ENCODE data around the gene CNTNAP2. TPM values are rescaled to one million over a fixed set of nuclear protein-coding genes. Genes with fewer than 3 reads are reported as not detected.

Gene CNTNAP2
- total and polyA plus RNA-seq, 2 of the 4 experiments (the other 2 are of a cell fraction) = not detected

DNA sequence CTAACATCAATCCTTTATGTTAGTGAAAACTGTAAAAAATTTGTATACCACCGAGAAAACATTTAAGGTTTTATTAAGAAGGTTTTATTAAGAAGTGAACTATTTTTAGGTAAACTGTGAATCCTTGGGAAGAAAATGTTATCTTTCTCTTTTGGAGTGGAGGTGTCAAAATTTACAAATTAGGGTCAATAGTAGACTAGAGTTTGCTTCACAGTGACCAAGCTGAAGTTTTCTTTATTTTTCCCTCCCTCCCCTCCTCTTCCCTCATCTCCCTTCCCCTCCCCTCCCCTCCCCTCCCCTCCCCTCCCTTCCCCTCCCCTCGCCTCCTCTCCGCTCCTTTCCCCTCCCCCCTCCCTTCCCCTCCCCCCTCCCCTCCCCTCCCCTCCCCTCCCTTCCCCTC lies 168.8 kb downstream of the CNTNAP2 start:
- Histone ChIP-seq H3K56ac (ENCODE audit: extremely low read depth, insufficient read depth, low read length) (no peak overlapping the region), H2BK120ac (ENCODE audit: low read depth, low read length) (no peak overlapping the region), H3K4me2 (ENCODE audit: low read depth, low read length) (no peak overlapping the region), H2AK9ac (replicated peaks; ENCODE audit: low read depth, low read length, poor library complexity) (no peak overlapping the region), H4K8ac (ENCODE audit: low read depth in 2 of 2, low read length in 2 of 2) (no peak overlapping the region), H2BK20ac (ENCODE audit: low read depth, low read length) (no peak overlapping the region), H2AK5ac (ENCODE audit: low read depth, low read length) (no peak overlapping the region), H4K20me1 (ENCODE audit: insufficient read depth, low read length) (no peaks in the 10 kb centered on the region), H4K5ac (ENCODE audit: low read depth, low read length) (no peak overlapping the region), H2BK15ac (ENCODE audit: low read depth, low read length) (no peak overlapping the region), H3K79me1 (ENCODE audit: low read depth in 1 of 2, low read length in 2 of 2) (no peaks in the 10 kb centered on the region), H3K36me3 (ENCODE audit: control insufficient read depth, insufficient read depth, low read length) (no peaks in the 10 kb centered on the region), H3K4ac (ENCODE audit: low read depth, low read length) (no peak overlapping the region), H3K18ac (ENCODE audit: low read depth, low read length) (no peak overlapping the region), H3K9me3 (ENCODE audit: control insufficient read depth, insufficient read depth, low read length) (peaks cover 9% of the 10 kb centered on the region; the same call in 1 of the 2 replicates), H3K4me1 (ENCODE audit: control insufficient read depth, insufficient read depth, low read length) (no peaks in the 10 kb centered on the region), H3K4me3 (ENCODE audit: insufficient read depth, low read depth, low read length) (no peak overlapping the region), H3K27ac (ENCODE audit: insufficient read depth, low read length) (no peak overlapping the region), H2BK5ac (ENCODE audit: low read depth, low read length, poor library complexity, severe bottlenecking) (no peak overlapping the region), H4K91ac (ENCODE audit: insufficient read depth, low read depth, low read length) (no peak overlapping the region), H3K9me1 (ENCODE audit: insufficient read depth, low read length) (no peaks in the 10 kb centered on the region), H3K14ac (replicated peaks; ENCODE audit: low read depth, low read length) (no peak overlapping the region), H3K9ac (ENCODE audit: low read depth, low read length) (no peak overlapping the region), H2AFZ (replicated peaks; ENCODE audit: low read length, poor library complexity) (no peak overlapping the region), H3K23ac (ENCODE audit: low read depth, low read length) (no peak overlapping the region), H3K27me3 (ENCODE audit: control insufficient read depth, insufficient read depth, low read length) (no peaks in the 10 kb centered on the region)
- intact Hi-C loops (cut with micrococcal nuclease) (no loop called here), dilution Hi-C loops (cut with HindIII; ENCODE audit: low sequenced_read_pairs, unreplicated experiment) (no loop called here), in situ Hi-C loops (cut with MboI; ENCODE audit: low sequenced_read_pairs) (no loop called here)
- no TSS peak for BruUV-seq (replicated peaks)
- WGBS, 2 experiments (ENCODE audit: extremely low coverage in 2 of 2, insufficient read length in 1 of 2) = no CpG with 5 or more reads among the region's 3 CpGs
- DNase-seq (no peak), ATAC-seq (ENCODE audit: low read depth) (no peak)
- ChIA-PET POLR2A (ENCODE audit: unreplicated experiment) (no interaction called here), CTCF (no interaction called here)
- TF ChIP-seq, protein P1, sequence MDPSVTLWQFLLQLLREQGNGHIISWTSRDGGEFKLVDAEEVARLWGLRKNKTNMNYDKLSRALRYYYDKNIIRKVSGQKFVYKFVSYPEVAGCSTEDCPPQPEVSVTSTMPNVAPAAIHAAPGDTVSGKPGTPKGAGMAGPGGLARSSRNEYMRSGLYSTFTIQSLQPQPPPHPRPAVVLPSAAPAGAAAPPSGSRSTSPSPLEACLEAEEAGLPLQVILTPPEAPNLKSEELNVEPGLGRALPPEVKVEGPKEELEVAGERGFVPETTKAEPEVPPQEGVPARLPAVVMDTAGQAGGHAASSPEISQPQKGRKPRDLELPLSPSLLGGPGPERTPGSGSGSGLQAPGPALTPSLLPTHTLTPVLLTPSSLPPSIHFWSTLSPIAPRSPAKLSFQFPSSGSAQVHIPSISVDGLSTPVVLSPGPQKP (IDR thresholded peaks at IDR 0.05; ENCODE audit: borderline replicate concordance, low read depth, low read length) = no peak
- TF ChIP-seq MXI1 (IDR thresholded peaks at IDR 0.05; ENCODE audit: borderline replicate concordance, low read depth, low read length) (no peak), FOS (IDR thresholded peaks at IDR 0.05; ENCODE audit: low read depth, low read length) (no peak), RAD21 (IDR thresholded peaks at IDR 0.05; ENCODE audit: low read length) (no peak), RCOR1 (IDR thresholded peaks at IDR 0.05; ENCODE audit: insufficient replicate concordance, low read length) (no peak), CHD1 (IDR thresholded peaks at IDR 0.05; ENCODE audit: low read depth, low read length) (no peak), CEBPB (IDR thresholded peaks at IDR 0.05; ENCODE audit: low read depth, low read length) (no peak), SMC3 (IDR thresholded peaks at IDR 0.05; ENCODE audit: low read depth, low read length) (no peak), POLR2A (IDR thresholded peaks at IDR 0.05; ENCODE audit: low read depth, low read length) (no peak)
- TF ChIP-seq, protein P2, sequence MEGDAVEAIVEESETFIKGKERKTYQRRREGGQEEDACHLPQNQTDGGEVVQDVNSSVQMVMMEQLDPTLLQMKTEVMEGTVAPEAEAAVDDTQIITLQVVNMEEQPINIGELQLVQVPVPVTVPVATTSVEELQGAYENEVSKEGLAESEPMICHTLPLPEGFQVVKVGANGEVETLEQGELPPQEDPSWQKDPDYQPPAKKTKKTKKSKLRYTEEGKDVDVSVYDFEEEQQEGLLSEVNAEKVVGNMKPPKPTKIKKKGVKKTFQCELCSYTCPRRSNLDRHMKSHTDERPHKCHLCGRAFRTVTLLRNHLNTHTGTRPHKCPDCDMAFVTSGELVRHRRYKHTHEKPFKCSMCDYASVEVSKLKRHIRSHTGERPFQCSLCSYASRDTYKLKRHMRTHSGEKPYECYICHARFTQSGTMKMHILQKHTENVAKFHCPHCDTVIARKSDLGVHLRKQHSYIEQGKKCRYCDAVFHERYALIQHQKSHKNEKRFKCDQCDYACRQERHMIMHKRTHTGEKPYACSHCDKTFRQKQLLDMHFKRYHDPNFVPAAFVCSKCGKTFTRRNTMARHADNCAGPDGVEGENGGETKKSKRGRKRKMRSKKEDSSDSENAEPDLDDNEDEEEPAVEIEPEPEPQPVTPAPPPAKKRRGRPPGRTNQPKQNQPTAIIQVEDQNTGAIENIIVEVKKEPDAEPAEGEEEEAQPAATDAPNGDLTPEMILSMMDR (conservative IDR thresholded peaks at IDR 0.05; ENCODE audit: low read depth, low read length) = no peak
